Colon (tissue), 2 donors: ENCODE data around the gene IER2.
"Not testable (repeated sequence)": the region's sequence is repeated elsewhere in the genome, so short reads cannot be mapped to it uniquely, and the experiment has no call there.

ENCODE experiments used
- FAIRE-seq: peaks from 2 replicates; lab custom pipeline; 2012; peaks lifted over from hg19 to GRCh38; lab: Jason Lieb, UNC
- donor health status: control.
- donor health status: control.

IER2 gene

GRCh38 chr19:13164343-13165161 lies 14.3 kb downstream of the IER2 start:
- no peak for FAIRE-seq

DNA sequence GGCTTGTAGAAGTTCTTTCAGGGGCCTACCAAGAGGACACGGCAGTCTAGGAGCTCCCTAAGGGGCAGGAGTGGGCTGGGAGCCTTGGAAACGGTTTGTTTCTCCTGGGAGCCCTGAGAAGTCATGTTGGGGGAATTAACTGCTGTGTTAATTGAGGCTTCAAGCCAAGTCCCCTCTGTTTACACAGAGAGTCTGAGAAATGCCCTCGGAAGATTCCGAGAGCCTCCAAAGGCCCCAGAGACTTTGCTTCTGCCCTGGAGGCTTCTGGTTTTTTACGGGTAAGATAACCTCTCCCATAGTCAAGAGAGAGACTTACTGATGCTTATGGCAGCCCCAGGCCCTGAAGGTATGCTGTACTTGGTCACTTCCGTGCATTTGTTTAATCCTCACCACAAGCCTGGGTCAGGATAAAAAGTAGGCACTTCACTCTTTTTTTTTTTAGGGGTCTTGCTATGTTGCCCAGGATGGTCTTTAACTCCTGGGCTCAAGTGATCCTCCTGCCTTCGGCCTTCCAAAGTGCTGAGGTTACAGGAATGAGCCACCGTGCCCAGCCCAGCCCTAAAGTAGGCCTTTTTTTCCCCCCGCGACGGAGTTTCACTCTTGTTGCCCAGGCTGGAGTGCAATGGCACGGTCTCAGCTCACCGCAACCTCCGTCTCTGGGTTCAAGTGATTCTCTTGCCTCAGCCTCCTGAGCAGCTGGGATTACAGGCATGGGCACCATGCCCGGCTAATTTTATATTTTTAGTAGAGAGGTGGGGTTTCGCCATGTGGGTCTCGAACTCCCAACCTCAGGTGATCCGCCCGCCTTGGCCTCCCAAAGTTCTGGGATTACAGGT lies 15.2 kb downstream of the IER2 start:
- FAIRE-seq, result no peak

- not testable (repeated sequence) for FAIRE-seq
Measured at GRCh38 chr19:13166151-13166550, 15.9 kb downstream of the IER2 start.

GRCh38 chr19:13169769-13170168 lies 19.6 kb downstream of the IER2 start:
- no peak for FAIRE-seq

DNA sequence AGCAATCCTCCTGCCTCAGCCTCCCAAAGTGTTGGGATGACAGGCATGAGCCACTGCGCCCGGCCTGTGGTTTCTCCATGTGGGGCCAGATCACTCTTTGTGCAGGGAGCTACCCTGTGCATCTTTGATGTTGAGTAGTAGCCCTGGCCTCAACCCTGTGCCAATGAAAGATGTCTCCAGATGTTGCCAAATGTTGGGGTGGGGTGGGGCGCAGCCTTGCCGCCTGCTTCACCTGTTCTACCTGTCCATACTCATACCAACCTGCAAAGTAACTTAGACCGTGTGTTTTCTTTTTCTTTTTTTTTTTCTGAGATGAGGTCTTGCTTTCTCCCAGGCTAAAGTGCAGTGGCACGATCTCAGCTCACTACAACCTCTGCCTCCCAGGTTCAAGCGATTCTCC lies 20.9 kb downstream of the IER2 start:
- no peak for FAIRE-seq

DNA sequence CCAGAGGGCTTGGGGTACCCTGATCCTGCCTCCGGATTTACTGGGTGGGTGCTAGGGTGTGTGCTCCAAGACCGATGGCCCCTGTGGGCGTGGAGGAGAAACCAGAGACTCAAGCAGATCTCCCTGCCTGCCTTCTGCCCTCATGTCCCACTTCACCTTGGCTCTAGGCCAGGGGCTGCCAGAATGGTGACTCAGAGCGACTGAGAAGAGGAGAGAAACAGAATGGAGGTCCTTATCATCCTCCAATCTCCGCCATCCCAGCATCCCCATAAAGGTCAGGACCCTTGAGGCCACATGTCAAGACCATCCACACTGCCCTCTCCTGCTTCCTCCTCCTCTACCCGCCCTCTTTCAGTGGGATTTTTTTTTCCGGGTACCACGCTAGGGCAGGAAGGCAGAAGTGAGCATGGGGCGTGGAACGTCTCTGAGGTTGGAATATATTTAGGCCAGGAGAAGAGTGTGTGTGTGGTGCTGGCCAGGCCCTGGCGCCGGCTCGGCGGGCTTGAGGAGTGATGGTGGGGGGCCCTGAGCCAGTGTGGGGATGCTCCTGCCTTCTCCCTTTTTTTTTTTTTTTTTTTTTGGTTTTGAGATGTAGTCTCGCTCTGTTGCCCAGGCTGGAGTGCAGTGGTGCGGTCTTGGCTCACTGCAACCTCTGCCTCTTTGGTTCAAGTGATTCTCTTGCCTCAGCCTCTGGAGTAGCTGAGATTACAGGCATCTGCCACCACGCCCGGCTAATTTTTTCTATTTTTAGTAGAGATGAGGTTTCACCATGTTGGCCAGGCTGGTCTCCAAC lies 22.3 kb downstream of the IER2 start:
- FAIRE-seq, result no peak

GRCh38 chr19:13173139-13173737 lies 23.0 kb downstream of the IER2 start:
- FAIRE-seq, result no peak

- FAIRE-seq, result no peak
Measured at GRCh38 chr19:13176345-13176744, 26.1 kb downstream of the IER2 start.

DNA sequence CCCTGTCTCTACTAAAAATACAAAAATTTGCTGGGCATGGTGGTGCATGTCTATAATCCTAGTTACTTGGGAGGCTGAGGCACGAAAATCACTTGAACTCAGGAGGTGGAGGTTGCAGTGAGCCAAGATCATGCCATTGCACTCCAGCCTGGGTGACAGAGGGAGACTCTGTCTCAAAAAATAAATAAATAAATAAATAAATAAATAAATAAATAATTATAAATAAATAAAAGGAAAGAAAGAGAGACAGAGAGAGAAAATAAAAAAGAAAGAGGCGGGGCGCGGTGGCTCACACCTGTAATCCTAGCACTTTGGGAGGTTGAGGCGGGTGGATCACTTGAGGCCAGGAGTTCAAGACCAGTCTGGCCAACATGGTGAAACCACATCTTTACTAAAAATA lies 27.4 kb downstream of the IER2 start:
- FAIRE-seq, result not testable (repeated sequence)

GRCh38 chr19:13178291-13178690 lies 28.1 kb downstream of the IER2 start:
- FAIRE-seq, result not testable (repeated sequence)

GRCh38 chr19:13181747-13182388 lies 31.7 kb downstream of the IER2 start:
- FAIRE-seq, result no peak

- FAIRE-seq, result not testable (repeated sequence)
Measured at GRCh38 chr19:13184926-13185325, 34.7 kb downstream of the IER2 start.

GRCh38 chr19:13185763-13186657 lies 35.8 kb downstream of the IER2 start:
- not testable (repeated sequence) for FAIRE-seq

GRCh38 chr19:13186688-13187087 lies 36.5 kb downstream of the IER2 start:
- FAIRE-seq, result not testable (repeated sequence)

DNA sequence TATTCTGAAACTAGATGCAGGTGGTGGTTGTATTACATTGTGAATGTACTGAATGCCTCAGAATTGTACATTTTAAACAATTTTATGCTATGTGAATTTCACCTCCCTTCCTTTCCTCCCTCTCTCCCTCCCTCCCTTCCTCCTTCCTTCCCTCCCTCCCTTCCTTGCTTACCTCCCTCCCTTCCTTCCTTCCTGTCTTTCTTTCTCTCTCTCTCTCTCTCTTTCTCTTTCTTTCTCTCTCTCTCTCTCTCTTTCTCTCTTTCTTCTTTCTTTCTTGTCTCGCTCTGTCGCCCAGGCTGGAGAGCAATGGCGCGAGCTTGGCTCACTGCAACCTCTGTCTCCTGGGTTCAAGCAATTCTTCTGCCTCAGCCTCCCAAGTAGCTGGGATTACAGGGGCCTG lies 37.2 kb downstream of the IER2 start:
- FAIRE-seq, result no peak

DNA sequence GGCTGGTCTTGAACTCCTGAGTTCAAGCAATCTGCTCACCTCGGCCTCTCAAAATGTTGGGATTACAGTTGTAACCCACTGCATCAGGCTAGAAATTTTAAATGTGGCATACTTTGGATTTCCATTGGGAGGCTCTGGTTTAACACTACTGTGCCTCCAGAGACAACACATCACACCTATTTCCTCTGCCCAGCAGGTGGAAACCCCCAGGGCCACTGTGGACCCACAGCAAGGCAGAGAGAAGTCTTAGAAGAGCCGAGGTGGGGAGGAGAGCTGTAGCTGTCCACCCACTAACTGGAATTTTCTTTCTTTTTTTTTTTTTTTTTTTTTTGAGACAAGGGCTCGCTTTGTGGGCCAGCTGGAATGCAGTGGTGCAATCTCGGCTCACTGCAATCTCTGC lies 39.4 kb downstream of the IER2 start:
- FAIRE-seq, result no peak

DNA sequence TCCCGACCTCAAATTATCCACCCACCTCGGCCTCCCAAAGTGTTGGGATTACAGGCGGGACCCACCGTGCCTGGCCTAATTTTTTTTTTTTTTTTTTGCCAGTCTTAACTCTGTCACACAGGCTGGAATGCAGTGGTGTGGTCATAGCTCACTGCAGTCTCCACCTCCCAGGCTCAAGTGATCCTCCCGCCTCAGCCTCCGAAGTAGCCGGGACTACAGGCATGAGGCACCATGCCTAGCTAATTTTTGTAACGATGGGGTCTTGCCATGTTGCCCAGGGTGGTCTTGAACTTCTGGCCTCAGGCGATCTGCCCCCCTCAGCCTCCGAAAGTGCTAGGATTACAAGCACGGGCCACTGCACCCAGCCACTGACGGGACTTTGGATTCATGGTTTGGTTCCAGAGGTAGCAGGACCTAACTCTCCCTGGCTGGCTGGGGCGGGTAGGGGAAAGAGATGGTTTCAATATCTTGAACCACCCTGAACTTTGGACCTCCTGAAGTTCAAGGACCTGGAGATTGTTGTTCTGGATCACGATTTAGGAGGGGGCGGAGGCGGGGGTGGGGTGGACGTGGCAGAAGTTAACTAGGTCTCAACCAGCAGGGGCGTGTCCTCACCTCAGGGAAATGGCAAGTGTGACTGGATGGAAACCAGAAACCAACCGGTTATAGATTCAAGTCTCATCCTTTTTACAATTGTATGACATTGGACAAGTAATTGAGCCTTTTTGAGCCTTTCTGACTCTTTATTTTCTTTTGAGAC lies 40.8 kb downstream of the IER2 start:
- no peak for FAIRE-seq

DNA sequence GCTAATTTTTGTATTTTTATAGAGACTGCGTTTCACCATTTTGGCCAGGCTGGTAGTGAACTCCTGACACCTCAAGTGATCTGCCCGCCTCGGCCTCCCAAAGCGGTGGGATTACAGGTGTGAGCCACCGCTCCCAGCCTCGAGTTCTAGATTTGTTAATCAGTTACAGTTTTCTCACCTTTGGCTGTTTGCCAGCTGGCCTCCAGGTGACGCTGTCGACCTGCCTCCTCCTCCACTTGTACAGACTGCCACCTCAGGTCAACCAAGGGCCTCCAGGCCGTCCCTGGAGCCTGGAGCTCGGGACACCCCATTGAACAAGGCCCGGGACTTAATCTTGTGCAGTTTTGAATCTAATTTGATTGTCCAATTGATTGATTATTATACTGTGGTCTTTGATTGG lies 45.5 kb downstream of the IER2 start:
- no peak for FAIRE-seq

GRCh38 chr19:13198634-13199033 lies 48.4 kb downstream of the IER2 start:
- no peak for FAIRE-seq

DNA sequence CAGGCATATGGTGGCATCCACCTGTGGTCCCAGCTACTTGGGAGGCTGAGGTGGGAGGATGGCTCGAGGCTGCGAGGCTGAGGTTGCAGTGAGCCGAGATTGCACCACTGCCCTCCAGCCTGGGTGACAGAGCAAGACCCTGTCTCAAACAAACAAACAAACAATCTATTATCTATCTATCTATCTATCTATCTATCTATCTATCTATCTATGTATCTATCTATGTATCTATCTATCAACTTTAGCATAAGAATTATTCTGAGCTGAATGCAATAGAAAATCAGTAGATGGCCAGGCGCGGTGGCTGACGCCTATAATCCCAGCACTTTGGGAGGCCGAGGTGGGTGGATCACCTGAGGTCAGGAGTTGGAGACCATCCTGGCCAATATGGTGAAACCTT lies 51.9 kb downstream of the IER2 start:
- FAIRE-seq, result not testable (repeated sequence)
